ENCODE results near the gene CDC42BPB. TPM values are rescaled to one million over a fixed set of nuclear protein-coding genes. Genes with fewer than 3 reads are reported as not detected.

CDC42BPB gene, protein sequence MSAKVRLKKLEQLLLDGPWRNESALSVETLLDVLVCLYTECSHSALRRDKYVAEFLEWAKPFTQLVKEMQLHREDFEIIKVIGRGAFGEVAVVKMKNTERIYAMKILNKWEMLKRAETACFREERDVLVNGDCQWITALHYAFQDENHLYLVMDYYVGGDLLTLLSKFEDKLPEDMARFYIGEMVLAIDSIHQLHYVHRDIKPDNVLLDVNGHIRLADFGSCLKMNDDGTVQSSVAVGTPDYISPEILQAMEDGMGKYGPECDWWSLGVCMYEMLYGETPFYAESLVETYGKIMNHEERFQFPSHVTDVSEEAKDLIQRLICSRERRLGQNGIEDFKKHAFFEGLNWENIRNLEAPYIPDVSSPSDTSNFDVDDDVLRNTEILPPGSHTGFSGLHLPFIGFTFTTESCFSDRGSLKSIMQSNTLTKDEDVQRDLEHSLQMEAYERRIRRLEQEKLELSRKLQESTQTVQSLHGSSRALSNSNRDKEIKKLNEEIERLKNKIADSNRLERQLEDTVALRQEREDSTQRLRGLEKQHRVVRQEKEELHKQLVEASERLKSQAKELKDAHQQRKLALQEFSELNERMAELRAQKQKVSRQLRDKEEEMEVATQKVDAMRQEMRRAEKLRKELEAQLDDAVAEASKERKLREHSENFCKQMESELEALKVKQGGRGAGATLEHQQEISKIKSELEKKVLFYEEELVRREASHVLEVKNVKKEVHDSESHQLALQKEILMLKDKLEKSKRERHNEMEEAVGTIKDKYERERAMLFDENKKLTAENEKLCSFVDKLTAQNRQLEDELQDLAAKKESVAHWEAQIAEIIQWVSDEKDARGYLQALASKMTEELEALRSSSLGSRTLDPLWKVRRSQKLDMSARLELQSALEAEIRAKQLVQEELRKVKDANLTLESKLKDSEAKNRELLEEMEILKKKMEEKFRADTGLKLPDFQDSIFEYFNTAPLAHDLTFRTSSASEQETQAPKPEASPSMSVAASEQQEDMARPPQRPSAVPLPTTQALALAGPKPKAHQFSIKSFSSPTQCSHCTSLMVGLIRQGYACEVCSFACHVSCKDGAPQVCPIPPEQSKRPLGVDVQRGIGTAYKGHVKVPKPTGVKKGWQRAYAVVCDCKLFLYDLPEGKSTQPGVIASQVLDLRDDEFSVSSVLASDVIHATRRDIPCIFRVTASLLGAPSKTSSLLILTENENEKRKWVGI (N-terminal part only)
- 91.7 and 139 TPM in 2 replicates for total RNA-seq

GRCh38 chr14:103057372-103058163, at the start of gene CDC42BPB:
Gene CDC42BPB, minus strand, starts transcription at chr14:103057549. Its CDS starts 376 bp downstream, at chr14:103057173.

DNA sequence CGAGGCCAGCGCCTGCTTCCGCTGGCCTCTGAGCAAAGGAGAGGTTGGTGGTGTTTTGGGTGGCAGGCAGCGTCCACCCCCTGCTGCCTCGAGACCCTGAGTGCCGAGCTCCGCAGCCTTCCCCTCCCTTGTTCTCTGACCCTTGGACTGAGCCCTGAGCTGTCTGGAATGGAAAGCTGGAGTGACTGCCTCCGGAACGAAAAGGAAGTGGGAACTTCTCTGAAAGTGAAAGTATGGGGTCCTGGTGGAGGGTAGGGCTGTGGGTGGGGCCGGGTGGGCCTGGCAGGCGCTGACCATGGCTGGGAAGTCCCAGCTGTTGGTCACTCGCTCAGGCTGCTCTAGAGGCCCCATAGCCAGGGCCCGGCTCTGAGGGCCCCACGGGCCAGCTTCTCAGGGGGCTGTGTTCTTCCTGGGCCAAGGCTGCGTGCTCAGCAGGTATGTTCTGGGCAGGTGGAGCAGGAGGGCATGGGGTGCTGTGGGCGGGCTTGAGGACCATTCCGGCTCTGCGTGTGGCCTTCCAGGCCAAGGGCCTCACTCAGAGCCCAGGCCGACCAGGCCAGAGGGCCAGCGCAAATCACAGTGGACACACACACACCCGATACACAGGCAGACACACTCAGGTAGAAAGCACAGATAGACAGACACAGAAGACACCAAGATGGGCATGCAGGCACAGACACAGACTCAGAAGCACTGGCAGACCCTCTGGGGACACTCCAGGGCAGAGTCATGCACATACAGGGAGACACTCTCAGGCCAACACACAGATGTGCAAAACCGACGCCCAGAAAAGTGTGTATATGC, 37.3 kb upstream of the CDC42BPB start, which contains the start of gene EXOC3L4:
EXOC3L4 (plus strand) TSS at position 320 of the 804 bp plus-strand sequence. CDS start 5,495 bp downstream, outside the sequence.

GRCh38 chr14:103084021-103084919, 26.9 kb upstream of the CDC42BPB start, which contains the start of gene LBHD2:
Gene LBHD2, plus strand, starts transcription at chr14:103084210. Its CDS starts 1,803 bp downstream, at chr14:103086013.

GRCh38 chr14:102922490-102923200, 134.7 kb downstream of the CDC42BPB start, which contains the start of gene AMN:
Gene AMN, plus strand, starts transcription at chr14:102922663. Its CDS starts 26 bp downstream, at chr14:102922689.

Other genes with a start within 250 kb of the CDC42BPB start
- 0.09 and 0.19 TPM in 2 replicates for gene AMN, start 134.9 kb downstream of the CDC42BPB start, total RNA-seq
- gene LBHD2, start 26.7 kb upstream of the CDC42BPB start, total RNA-seq: not detected in 2 replicates
- not detected in 2 replicates for gene EXOC3L4, start 37.2 kb upstream of the CDC42BPB start, total RNA-seq
- 27.3 and 37.9 TPM in 2 replicates for gene TNFAIP2, start 65.9 kb upstream of the CDC42BPB start, total RNA-seq

Measured in endothelial cell of coronary artery (primary cell).